BJ (cell line): Measurements from ENCODE around the gene TOGARAM2. TPM values are rescaled to one million over a fixed set of nuclear protein-coding genes. Genes with fewer than 3 reads are reported as not detected.

Experiments
- CTCF ChIA-PET: fragments of 350-600 bp; formaldehyde crosslinking; extraction: SDS; loops from one replicate; lab custom pipeline; 2021; ENCODE audit warnings: antibody characterized with exemption, inconsistent platforms; lab: Yijun Ruan, JAX
- POLR2A ChIA-PET: fragments of 300-600 bp; sonication (Branson Sonifier 250); formaldehyde crosslinking; extraction: SDS; loops from one replicate; lab custom pipeline; 2021; ENCODE audit warnings: antibody characterized with exemption; lab: Charles Lee
- DNase-seq: peaks from one replicate; pipeline ENCODE4 v3.0.0-alpha.2; 2011; ENCODE audit warnings: low read depth
- H3K27me3 ChIP-seq: 2 replicates; pipeline ENCODE4 v1.6.0; 2011; ENCODE audit warnings: low read length; ENCODE audit not compliant: control insufficient read depth, insufficient read depth
- H3K36me3 ChIP-seq: 2 replicates; pipeline ENCODE4 v1.5.1; 2011; ENCODE audit warnings: low read length; ENCODE audit not compliant: control insufficient read depth, insufficient read depth
- H3K4me3 ChIP-seq: 2 replicates; pipeline ENCODE4 v1.5.1; 2011; ENCODE audit warnings: low read depth, mild to moderate bottlenecking, control low read depth, low read length
- polyA plus RNA-seq: library from polyadenylated mRNA; depleted of rRNA; stranded (reverse); fragments of >200 nt; gene quantifications from 2 replicates; pipeline ENCODE4 v1.2.3, GENCODE V29; 2011
- TF ChIP-seq, protein P1 (sequence below): IDR thresholded peaks from 2 replicates; pipeline ENCODE4 v1.5.1; 2011; ENCODE audit warnings: low read depth, mild to moderate bottlenecking, control low read depth, inconsistent platforms, low read length, moderate library complexity; ENCODE audit not compliant: insufficient read depth

The TOGARAM2 gene
- polyA plus RNA-seq, 1 experiment = 0.09 TPM

DNA sequence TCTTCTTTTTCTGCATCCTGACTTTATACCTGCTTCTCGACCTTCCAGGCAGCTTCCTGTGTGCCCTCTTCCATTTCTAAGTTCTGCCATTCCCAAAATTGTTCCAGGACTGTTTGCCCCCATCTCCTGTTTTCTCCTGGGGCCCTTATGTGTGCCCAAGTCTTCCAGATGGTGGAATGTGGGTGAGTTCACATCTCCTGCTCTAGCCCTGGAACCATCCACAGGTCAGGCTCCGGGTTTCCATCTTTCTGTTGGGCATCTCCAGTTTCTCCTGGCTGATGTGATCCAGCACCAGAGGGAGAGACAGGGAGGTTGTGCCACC is 25.8 kb downstream of the TOGARAM2 start:
- ChIA-PET CTCF (no interaction called here), POLR2A (no interaction called here)
- TF ChIP-seq, protein P1, sequence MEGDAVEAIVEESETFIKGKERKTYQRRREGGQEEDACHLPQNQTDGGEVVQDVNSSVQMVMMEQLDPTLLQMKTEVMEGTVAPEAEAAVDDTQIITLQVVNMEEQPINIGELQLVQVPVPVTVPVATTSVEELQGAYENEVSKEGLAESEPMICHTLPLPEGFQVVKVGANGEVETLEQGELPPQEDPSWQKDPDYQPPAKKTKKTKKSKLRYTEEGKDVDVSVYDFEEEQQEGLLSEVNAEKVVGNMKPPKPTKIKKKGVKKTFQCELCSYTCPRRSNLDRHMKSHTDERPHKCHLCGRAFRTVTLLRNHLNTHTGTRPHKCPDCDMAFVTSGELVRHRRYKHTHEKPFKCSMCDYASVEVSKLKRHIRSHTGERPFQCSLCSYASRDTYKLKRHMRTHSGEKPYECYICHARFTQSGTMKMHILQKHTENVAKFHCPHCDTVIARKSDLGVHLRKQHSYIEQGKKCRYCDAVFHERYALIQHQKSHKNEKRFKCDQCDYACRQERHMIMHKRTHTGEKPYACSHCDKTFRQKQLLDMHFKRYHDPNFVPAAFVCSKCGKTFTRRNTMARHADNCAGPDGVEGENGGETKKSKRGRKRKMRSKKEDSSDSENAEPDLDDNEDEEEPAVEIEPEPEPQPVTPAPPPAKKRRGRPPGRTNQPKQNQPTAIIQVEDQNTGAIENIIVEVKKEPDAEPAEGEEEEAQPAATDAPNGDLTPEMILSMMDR = no peak
- no peaks in the 10 kb centered on the region for H3K36me3 ChIP-seq
- no peaks in the 10 kb centered on the region for H3K27me3 ChIP-seq
- H3K4me3 ChIP-seq = no peak overlapping the region
- no peak for DNase-seq

DNA sequence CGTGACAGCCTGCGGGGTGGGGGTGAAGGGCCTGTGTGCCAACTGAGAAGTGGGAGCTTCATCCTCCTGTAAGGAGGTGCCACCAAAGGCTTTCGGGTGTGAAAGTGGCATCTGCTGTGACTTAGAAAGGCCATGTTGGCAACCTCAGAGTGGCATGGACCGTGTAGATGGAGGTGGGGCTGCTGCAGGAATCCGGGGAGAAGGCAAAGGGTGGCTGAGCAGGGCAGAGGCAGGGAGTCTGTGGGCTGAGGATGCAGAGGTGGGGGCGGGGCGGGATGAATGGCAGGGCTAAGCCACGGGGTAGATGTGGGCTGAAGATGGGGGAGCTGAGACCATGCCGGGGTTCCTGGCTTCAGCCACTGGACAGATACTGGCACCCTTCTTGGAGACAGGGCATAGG is 28.2 kb downstream of the TOGARAM2 start:
- H3K36me3 ChIP-seq = no peaks in the 10 kb centered on the region
- TF ChIP-seq, protein P1 = no peak
- POLR2A ChIA-PET = no interaction called here
- H3K27me3 ChIP-seq = no peaks in the 10 kb centered on the region
- CTCF ChIA-PET = no interaction called here
- DNase-seq = no peak
- H3K4me3 ChIP-seq = no peak overlapping the region

DNA sequence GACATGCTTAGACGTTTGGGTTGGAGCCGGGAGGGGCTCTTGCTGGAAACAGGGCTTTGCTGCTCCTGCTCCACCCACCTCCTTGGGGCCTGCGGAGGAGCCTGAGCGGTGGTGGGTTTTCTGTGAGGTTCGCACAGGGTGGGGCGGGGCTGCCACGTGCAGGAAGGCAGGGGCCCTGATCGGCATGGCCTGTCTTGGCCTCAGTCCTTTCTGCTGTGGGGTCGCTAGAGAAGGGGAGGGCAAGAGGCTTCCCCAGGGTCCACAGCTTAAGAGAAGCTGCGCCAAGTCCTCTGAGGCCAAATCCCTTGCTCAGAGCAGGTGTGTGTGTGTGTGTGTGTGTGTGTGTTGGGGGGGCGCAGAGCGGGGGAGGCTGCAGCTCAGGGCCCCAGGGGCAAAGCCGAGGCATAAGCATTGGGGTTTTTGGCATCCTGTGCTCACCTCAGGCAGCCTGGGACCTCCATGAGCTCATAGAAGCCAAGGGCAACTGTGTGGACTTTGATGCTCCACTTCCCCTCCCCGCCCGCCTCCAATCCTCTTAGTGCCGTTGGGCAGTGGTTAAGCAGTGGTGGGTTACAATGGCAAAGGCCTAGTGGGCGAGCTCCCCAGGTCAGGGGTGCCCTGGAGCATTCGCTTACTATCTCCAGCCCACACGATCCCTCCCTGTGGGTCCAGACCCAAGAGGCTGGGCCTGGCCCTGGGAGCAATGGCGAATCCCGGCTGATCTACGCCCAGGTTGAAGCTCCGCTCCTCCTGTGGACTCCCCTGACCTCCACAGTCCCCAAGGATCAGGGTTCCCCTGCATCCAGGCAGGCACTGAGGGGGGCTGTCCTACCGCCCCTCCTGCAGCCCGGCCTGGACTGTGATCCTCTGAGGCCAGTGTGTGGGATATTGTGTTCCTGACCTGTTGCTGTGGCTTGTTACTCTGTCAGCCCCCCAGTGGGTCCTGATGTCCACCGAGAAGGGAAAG is 28.9 kb downstream of the TOGARAM2 start:
- no peak overlapping the region for H3K4me3 ChIP-seq
- POLR2A ChIA-PET = no interaction called here
- DNase-seq = no peak
- CTCF ChIA-PET = interaction anchor here (1.4 kb wide), 1 partner anchor 14 kb away, joined by 3 read pairs; no protein-coding TSS in a partner anchor
- no peaks in the 10 kb centered on the region for H3K27me3 ChIP-seq
- TF ChIP-seq, protein P1 = no peak
- H3K36me3 ChIP-seq = no peaks in the 10 kb centered on the region

DNA sequence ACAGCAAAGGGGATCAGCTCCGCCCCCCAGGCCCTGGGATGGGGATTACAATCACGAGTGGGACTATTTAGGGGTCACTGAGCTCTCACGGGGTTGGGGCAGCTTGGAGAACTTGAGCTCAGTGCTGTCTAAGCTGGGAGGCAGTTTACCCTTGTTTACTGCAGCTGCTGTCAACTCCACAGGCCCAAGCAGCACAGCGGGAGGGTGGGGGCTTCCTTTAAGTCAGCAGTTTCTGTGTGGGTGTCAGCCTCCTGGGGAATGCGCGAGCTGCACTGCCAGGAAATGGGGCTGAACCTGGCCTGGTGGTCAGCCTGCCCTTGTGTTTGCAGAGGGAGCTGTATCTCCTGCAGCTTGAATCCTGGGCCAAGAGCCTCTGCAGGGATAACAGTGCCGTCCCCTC is 29.8 kb downstream of the TOGARAM2 start:
- TF ChIP-seq, protein P1 = no peak
- POLR2A ChIA-PET = no interaction called here
- Histone ChIP-seq H3K4me3 (no peak overlapping the region), H3K36me3 (no peaks in the 10 kb centered on the region), H3K27me3 (no peaks in the 10 kb centered on the region)
- CTCF ChIA-PET = interaction anchor here (0.6 to 1.4 kb wide), 2 partner anchors 15 to 25 kb away, joined by 3 read pairs; no protein-coding TSS in a partner anchor
- no peak for DNase-seq

DNA sequence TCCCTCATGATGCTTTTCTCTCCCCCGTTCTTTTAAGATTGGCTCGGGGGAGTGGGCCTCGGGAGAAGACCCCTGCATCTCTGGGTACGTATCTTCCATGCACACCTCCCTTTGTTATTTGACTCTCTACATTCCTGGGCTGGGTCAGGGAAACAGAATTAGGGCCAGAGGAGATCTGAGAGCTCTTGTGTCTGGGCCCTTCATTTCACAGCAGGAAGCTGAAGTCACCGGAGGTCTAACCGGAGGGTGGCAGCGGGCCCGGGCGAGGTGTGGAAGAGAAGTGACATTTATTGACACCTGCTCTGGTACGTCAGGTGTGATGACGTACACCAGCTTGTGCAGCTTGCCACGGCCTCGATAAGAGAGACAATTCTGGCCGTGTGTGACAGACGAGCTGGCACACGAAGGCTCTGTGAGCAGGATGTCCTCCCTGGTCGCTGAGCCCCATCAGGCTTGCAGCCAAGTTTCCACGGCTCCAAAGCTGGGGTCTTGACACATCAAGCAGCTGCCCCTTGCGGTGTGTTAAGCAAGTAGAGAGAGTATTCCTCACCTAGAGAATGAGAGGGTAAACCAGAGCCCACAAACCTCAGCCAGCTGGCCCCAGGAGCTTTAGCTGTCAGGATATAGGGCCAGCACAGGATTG is 30.4 kb downstream of the TOGARAM2 start:
- CTCF ChIA-PET = interaction anchor here (0.6 to 1.4 kb wide), 2 partner anchors 15 to 24 kb away, joined by 3 read pairs; no protein-coding TSS in a partner anchor

More for the DNA sequence above, 30.4 kb downstream of the TOGARAM2 start:
- Histone ChIP-seq H3K27me3 (no peaks in the 10 kb centered on the region), H3K4me3 (no peak overlapping the region), H3K36me3 (no peaks in the 10 kb centered on the region)
- TF ChIP-seq, protein P1 = no peak
- POLR2A ChIA-PET = no interaction called here
- no peak for DNase-seq
